GM18867 (cell line): ENCODE measurements around the gene TMEM45A.
"Not testable (repeated sequence)": the region's sequence is repeated elsewhere in the genome, so short reads cannot be mapped to it uniquely, and the experiment has no call there.

Experiments used
- ATAC-seq: cut with Tn5 transposase; IDR thresholded peaks from one replicate; pipeline ENCODE4 v1.9.1; 2021; ENCODE audit warnings: mild to moderate bottlenecking, moderate library complexity; ENCODE audit not compliant: unreplicated experiment

TMEM45A gene

GRCh38 chr3:100531093-100531492 is 38.7 kb downstream of the TMEM45A start:
- ATAC-seq, result no peak

GRCh38 chr3:100532411-100532810 is 40.0 kb downstream of the TMEM45A start:
- ATAC-seq, result no peak

DNA sequence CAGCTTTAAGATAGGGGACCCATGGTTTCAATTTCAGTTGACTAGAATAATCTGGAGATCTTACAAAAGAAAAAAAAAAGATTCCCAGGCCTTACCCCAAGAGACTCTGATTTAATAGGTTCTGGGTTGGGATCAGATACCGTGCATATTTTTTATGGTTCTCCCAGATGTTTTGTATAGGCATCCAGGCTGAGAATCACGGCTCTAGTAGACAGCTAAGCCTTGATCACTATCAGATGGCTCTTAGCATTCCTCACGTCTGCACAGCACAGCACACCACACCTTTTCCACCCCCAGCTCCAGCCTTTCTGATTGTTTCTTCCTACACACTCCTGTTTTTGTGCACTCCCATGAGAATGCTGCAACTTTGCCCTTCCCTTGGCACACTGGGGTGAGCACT is 40.8 kb downstream of the TMEM45A start:
- ATAC-seq, result no peak

- no peak for ATAC-seq
These were observed 43.2 kb downstream of the TMEM45A start for GRCh38 chr3:100535610-100535943.

- ATAC-seq, result no peak
These were observed 43.7 kb downstream of the TMEM45A start for GRCh38 chr3:100536093-100536492.

- peak; percentile 74 for ATAC-seq
These were observed 45.4 kb downstream of the TMEM45A start for GRCh38 chr3:100537646-100538338.

- no peak for ATAC-seq
These were observed 45.9 kb downstream of the TMEM45A start for GRCh38 chr3:100538339-100538706.

DNA sequence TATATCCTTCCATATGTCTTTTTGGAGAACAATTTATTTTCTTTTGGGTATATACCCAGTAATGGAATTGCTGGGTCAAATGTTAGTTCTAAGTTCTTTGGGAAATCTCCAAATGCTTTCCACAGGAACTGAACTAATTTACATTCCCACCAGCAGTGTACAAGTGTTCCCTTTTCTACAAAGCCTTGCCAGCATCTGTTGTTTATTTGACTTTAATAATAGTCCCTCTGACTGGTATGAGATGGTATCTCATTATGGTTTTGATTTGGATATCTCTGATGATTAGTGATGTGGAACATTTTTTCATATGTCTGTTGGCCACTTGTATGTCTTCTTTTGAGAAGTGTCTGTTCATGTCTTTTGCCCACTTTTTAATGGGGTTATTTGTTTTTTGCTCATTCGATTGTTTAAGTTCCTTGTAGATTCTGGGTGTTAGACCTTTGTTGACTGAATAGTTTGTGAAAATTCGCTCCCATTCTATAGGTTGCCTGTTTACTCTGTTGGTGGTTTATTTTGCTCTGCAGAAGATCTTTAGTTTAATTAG is 48.4 kb downstream of the TMEM45A start:
- ATAC-seq, result no peak

- ATAC-seq, result not testable (repeated sequence)
These were observed 49.0 kb downstream of the TMEM45A start for GRCh38 chr3:100541428-100541827.

- ATAC-seq, result no peak
These were observed 53.0 kb downstream of the TMEM45A start for GRCh38 chr3:100545371-100545770.

DNA sequence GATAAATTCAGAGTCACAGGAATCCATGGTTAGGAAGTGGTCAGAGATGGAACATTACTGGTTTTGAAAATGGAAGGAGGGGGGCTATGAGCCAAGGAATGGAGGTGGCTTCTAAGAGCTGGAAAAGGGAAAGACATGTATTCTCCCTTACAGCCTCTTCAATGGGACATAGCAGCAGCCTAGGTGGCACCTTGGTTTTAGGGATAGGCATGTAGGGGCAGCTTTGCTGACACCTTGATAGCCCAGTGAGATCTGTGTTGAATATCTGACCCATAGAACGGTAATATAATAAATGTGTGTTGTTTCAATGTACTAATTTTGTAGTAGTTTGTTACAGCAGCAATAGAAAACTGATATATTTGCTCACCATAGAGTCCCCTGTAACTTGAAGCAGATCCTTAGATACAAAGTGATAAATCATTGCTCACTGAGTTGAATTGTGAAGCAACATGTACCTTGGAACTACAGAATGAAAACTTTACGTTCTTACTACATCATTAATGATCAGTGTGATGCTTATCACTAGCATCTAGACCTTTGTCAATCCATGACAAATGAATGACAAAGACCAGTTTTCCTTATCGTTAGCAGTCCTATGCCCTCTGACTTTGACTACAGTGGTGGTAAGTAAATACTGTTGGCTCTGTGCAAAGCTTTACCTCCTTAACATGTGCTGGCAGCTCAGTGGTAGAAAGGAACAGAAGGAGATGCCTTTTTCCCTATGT is 53.8 kb downstream of the TMEM45A start:
- ATAC-seq, result no peak

GRCh38 chr3:100548053-100548452 is 55.6 kb downstream of the TMEM45A start:
- no peak for ATAC-seq

DNA sequence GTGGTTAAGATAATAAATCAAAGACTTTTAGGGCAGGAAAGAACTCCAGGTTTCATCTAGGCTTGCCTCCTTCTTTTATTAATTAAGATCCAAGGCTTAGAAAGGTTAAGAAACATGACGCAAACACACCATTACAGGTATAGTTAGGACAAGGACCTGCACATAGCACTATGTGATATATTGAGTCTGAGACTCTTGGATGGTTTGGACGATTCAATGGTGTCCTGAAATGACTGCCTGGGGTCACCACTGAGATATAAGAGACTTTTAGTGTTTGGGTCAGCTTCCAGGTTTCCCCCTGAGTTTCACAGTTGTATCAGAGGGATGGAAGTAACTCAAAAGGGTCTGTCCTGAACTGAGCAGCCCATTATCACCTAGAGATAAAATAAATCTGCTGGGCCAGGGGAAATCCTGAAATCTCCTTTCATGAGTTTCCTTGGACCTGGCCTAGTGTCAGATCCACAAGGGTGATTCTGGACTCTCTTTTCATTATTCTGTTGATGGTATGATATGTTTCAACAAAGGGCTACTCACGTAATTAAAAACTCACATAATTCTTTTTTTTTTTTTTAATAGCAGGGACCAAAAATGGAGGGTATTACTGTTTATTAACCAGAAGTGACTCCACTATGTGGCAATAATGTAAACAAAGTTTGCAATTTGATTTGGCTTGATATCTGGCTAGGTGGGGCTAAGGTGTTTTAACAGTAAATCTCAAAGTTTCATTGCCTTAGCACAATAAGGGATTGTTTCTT is 61.4 kb downstream of the TMEM45A start:
- no peak for ATAC-seq

DNA sequence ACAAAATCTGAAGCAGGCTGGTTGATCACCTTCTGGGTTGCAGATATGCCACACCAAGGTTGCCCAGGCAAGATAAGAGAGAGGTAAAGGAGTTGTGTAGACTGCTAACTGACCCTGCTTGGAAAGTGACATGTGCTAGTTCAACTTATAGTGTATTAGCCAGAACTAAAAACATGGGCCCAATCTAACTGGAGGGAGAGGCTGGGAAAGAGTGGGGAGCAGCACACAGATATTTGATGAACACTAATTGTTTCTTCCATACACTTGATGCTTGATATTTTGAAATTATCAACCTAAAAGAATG is 61.9 kb downstream of the TMEM45A start:
- no peak for ATAC-seq

GRCh38 chr3:100556673-100557310 is 64.4 kb downstream of the TMEM45A start:
- no peak for ATAC-seq

DNA sequence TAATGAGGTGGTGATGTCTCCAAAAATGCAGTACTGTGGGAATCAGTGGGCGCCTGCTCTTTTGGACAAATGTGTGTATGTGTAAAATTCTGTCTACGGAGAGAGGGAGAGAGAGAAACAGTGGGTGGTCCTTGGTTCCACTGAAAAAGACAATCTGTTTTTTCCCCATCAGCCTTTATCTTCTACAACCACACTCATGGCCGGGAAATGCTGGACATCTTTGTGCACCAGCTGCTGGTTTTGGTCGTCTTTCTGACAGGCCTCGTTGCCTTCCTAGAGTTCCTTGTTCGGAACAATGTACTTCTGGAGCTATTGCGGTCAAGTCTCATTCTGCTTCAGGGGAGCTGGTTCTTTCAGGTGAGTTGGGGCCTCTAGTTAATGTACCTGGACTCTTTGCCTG is 65.8 kb downstream of the TMEM45A start:
- ATAC-seq, result no peak

GRCh38 chr3:100560426-100560825 is 68.0 kb downstream of the TMEM45A start:
- no peak for ATAC-seq

- ATAC-seq, result no peak
These were observed 69.2 kb downstream of the TMEM45A start for GRCh38 chr3:100561459-100562158.

GRCh38 chr3:100562224-100562857 is 69.9 kb downstream of the TMEM45A start:
- ATAC-seq, result no peak

- no peak for ATAC-seq
These were observed 70.8 kb downstream of the TMEM45A start for GRCh38 chr3:100563228-100563627.
